ENCODE measurements around the gene CD44.

GRCh38 chr11:35274909-35275785 is 136.2 kb downstream of the CD44 start:
- TF ChIP-seq POLR2A (IDR thresholded peaks at IDR 0.05), result no peak
- no peak for TF ChIP-seq CTCF (IDR thresholded peaks at IDR 0.05)

Measured in uterus (tissue), 2 donors.